ENCODE results near the gene SIX4. TPM values are rescaled to one million over a fixed set of nuclear protein-coding genes. Genes with fewer than 3 reads are reported as not detected.
A peak's percentile ranks its signal among the peaks of the same experiment; 100 is the strongest.

The SIX4 gene
- total and polyA plus RNA-seq, 9 of the 15 experiments (the other 6 are each of a cell fraction or from before 2014, with no cell fraction given) = 0.77 to 8.6 (median 5.6) TPM

GRCh38 chr14:60723907-60724618, at the start of gene SIX4 (continued):
- TF ChIP-seq HLTF (IDR thresholded peaks at IDR 0.05) = 0 out of 2 replicates have a peak, but pooled peaks have one; percentile 27
- TF ChIP-seq JUND (IDR thresholded peaks at IDR 0.05; ENCODE audit: borderline replicate concordance, low read depth, low read length) = 0 out of 2 replicates have a peak, but pooled peaks have one; percentile 22
- no peak for TF ChIP-seq JUND (tag; IDR thresholded peaks at IDR 0.05; ENCODE audit: borderline replicate concordance, low read depth, low read length)
- TF ChIP-seq ZNF512 (tag; IDR thresholded peaks at IDR 0.05) = peak; percentile 66
- TF ChIP-seq CCAR2 (IDR thresholded peaks at IDR 0.05; ENCODE audit: low read depth, low read length) = no peak
- 0 out of 2 replicates have a peak, but pooled peaks have one; percentile 17 for TF ChIP-seq AFF4 (CRISPR knock-in tag; IDR thresholded peaks at IDR 0.05)
- TF ChIP-seq NFIC (IDR thresholded peaks at IDR 0.05) = no peak
- TF ChIP-seq GATAD2A (IDR thresholded peaks at IDR 0.05) = 0 out of 2 replicates have a peak, but pooled peaks have one; percentile 8
- peak; percentile 50; the same call in 1 of the 2 replicates for TF ChIP-seq SMARCE1 (IDR thresholded peaks at IDR 0.05)
- peak; percentile 82 for TF ChIP-seq POLR2B (IDR thresholded peaks at IDR 0.05; ENCODE audit: low read depth, partially characterized antibody)
- TF ChIP-seq ZNF165 (CRISPR knock-in tag; IDR thresholded peaks at IDR 0.05; ENCODE audit: borderline replicate concordance) = no peak
- peak; percentile 44; the same call in 1 of the 2 replicates for TF ChIP-seq BCOR (IDR thresholded peaks at IDR 0.05)
- peak; percentile 30; the same call in 1 of the 2 replicates for TF ChIP-seq CXXC5 (CRISPR knock-in tag; IDR thresholded peaks at IDR 0.05)
- no peak for TF ChIP-seq MED1 (CRISPR knock-in tag; IDR thresholded peaks at IDR 0.05; ENCODE audit: borderline replicate concordance)
- TF ChIP-seq BRD4 (IDR thresholded peaks at IDR 0.05) = no peak
- TF ChIP-seq FOXA3 (CRISPR knock-in tag; conservative IDR thresholded peaks at IDR 0.05 in 1 of 2, IDR thresholded peaks at IDR 0.05 in 1 of 2) = no peak
- no peak for TF ChIP-seq ZNF449 (CRISPR knock-in tag; IDR thresholded peaks at IDR 0.05)
- peak; percentile 87 for TF ChIP-seq SUPT5H (IDR thresholded peaks at IDR 0.05)
- TF ChIP-seq CBX8 (IDR thresholded peaks at IDR 0.05; ENCODE audit: borderline replicate concordance, extremely low read depth, low read depth, low read length, poor library complexity, severe bottlenecking) = no peak
- TF ChIP-seq TAF9B (IDR thresholded peaks at IDR 0.05; ENCODE audit: partially characterized antibody) = peak; percentile 58
- TF ChIP-seq CHD1 (IDR thresholded peaks at IDR 0.05; ENCODE audit: low read length) = peak; percentile 58

Measured in K562 (cell line).